Activated T-helper 2 cell treated with anti-CD3 and anti-CD28 coated beads, Interferon-gamma antibody, Interleukin-2, Interleukin-4, amounts not matched to agents 10 μg/mL and 5 μg/mL and 100 μg/mL, durations not matched to agents 14 hours and 24 hours and 36 hours (primary cell): ENCODE results near the gene BOD1. TPM values are rescaled to one million over a fixed set of nuclear protein-coding genes. Genes with fewer than 3 reads are reported as not detected.

Experiments used
- DNase-seq: peaks from one replicate; pipeline ENCODE4 v3.0.0; 2021; ENCODE audit warnings: low spot score
- H3K27ac Mint-ChIP-seq: one replicate; pipeline ENCODE4 v1.8.0; 2021; ENCODE audit warnings: mixed read lengths
- H3K27me3 Mint-ChIP-seq: one replicate; pipeline ENCODE4 v1.8.0; 2021; ENCODE audit warnings: low read depth, mixed read lengths
- H3K36me3 Mint-ChIP-seq: one replicate; pipeline ENCODE4 v1.8.0; 2021; ENCODE audit warnings: low read depth, mixed read lengths
- H3K4me1 Mint-ChIP-seq: one replicate; pipeline ENCODE4 v1.8.0; 2021; ENCODE audit warnings: low read depth, mixed read lengths
- H3K4me3 Mint-ChIP-seq: one replicate; pipeline ENCODE4 v1.8.0; 2021; ENCODE audit warnings: low read depth, mild to moderate bottlenecking, moderate library complexity, mixed read lengths
- H3K9me3 Mint-ChIP-seq: one replicate; pipeline ENCODE4 v1.8.0; 2021; ENCODE audit warnings: mixed read lengths
- intact Hi-C: fragments of 100-400 bp; cut with micrococcal nuclease; formaldehyde crosslinking; loops from one replicate; pipeline ENCODE4 v1.15.1; 2023
- total RNA-seq: library from RNA; stranded (reverse); gene quantifications from 2 replicates; pipeline ENCODE4 v1.2.3, GENCODE V29; 2022

Gene BOD1
- total RNA-seq, 1 donor from 2014 or later: 32.3 TPM

GRCh38 chr5:173646692-173647091 lies 30.2 kb upstream of the BOD1 start:
- H3K27me3 Mint-ChIP-seq: peaks cover 2% of the 10 kb centered on the region
- no peaks in the 10 kb centered on the region for H3K9me3 Mint-ChIP-seq
- H3K36me3 Mint-ChIP-seq: no peaks in the 10 kb centered on the region
- no peak overlapping the region for H3K4me3 Mint-ChIP-seq
- DNase-seq: no peak
- H3K4me1 Mint-ChIP-seq: no peaks in the 10 kb centered on the region
- intact Hi-C loops: no loop called here
- H3K27ac Mint-ChIP-seq: no peak overlapping the region

GRCh38 chr5:173645890-173646574 lies 29.6 kb upstream of the BOD1 start:
- H3K4me3 Mint-ChIP-seq: no peak overlapping the region
- H3K27ac Mint-ChIP-seq: no peak overlapping the region
- intact Hi-C loops: no loop called here
- no peaks in the 10 kb centered on the region for H3K9me3 Mint-ChIP-seq
- no peaks in the 10 kb centered on the region for H3K4me1 Mint-ChIP-seq
- H3K27me3 Mint-ChIP-seq: no peaks in the 10 kb centered on the region
- no peaks in the 10 kb centered on the region for H3K36me3 Mint-ChIP-seq
- DNase-seq: no peak

GRCh38 chr5:173645437-173645807 lies 29.0 kb upstream of the BOD1 start:
- no peak overlapping the region for H3K4me3 Mint-ChIP-seq
- DNase-seq: no peak
- H3K4me1 Mint-ChIP-seq: no peaks in the 10 kb centered on the region
- no peaks in the 10 kb centered on the region for H3K36me3 Mint-ChIP-seq
- no peaks in the 10 kb centered on the region for H3K9me3 Mint-ChIP-seq
- intact Hi-C loops: no loop called here
- H3K27me3 Mint-ChIP-seq: no peaks in the 10 kb centered on the region
- no peak overlapping the region for H3K27ac Mint-ChIP-seq

GRCh38 chr5:173644673-173645436 lies 28.4 kb upstream of the BOD1 start:
- Mint-ChIP-seq H3K4me3 (no peak overlapping the region), H3K9me3 (no peaks in the 10 kb centered on the region), H3K27me3 (no peaks in the 10 kb centered on the region)

GRCh38 chr5:173643964-173644363 lies 27.5 kb upstream of the BOD1 start:
- no peak for DNase-seq
- Mint-ChIP-seq H3K27me3 (peaks cover under 1% of the 10 kb centered on the region), H3K36me3 (no peaks in the 10 kb centered on the region), H3K4me3 (no peak overlapping the region), H3K9me3 (no peaks in the 10 kb centered on the region), H3K4me1 (no peaks in the 10 kb centered on the region), H3K27ac (no peak overlapping the region)
- intact Hi-C loops: no loop called here

More at GRCh38 chr5:173644673-173645436, 28.4 kb upstream of the BOD1 start:
- intact Hi-C loops: no loop called here
- no peak for DNase-seq
- Mint-ChIP-seq H3K27ac (no peak overlapping the region), H3K4me1 (no peaks in the 10 kb centered on the region), H3K36me3 (no peaks in the 10 kb centered on the region)

GRCh38 chr5:173642895-173643481 lies 26.5 kb upstream of the BOD1 start:
- Mint-ChIP-seq H3K27ac (no peak overlapping the region), H3K27me3 (peaks cover 1% of the 10 kb centered on the region), H3K36me3 (no peaks in the 10 kb centered on the region), H3K4me3 (no peak overlapping the region), H3K9me3 (no peaks in the 10 kb centered on the region), H3K4me1 (peaks cover 3% of the 10 kb centered on the region)
- DNase-seq: no peak
- intact Hi-C loops: no loop called here

GRCh38 chr5:173642191-173642816 lies 25.9 kb upstream of the BOD1 start:
- no peaks in the 10 kb centered on the region for H3K36me3 Mint-ChIP-seq

GRCh38 chr5:173640156-173640804 lies 23.8 kb upstream of the BOD1 start:
- no peak for DNase-seq
- H3K4me3 Mint-ChIP-seq: no peak overlapping the region
- H3K9me3 Mint-ChIP-seq: no peaks in the 10 kb centered on the region
- H3K4me1 Mint-ChIP-seq: peaks cover 10% of the 10 kb centered on the region
- peaks cover 1% of the 10 kb centered on the region for H3K27me3 Mint-ChIP-seq
- H3K36me3 Mint-ChIP-seq: no peaks in the 10 kb centered on the region
- no peak overlapping the region for H3K27ac Mint-ChIP-seq
- intact Hi-C loops: no loop called here

More at GRCh38 chr5:173642191-173642816, 25.9 kb upstream of the BOD1 start:
- Mint-ChIP-seq H3K27ac (no peak overlapping the region), H3K4me3 (no peak overlapping the region), H3K4me1 (peaks cover 7% of the 10 kb centered on the region), H3K27me3 (peaks cover 1% of the 10 kb centered on the region), H3K9me3 (no peaks in the 10 kb centered on the region)
- DNase-seq: no peak
- intact Hi-C loops: no loop called here

GRCh38 chr5:173638126-173639040 lies 21.9 kb upstream of the BOD1 start:
- DNase-seq: no peak
- Mint-ChIP-seq H3K4me3 (peak overlapping the region; percentile 8), H3K4me1 (peaks cover 10% of the 10 kb centered on the region), H3K27ac (no peak overlapping the region), H3K36me3 (no peaks in the 10 kb centered on the region), H3K9me3 (no peaks in the 10 kb centered on the region), H3K27me3 (peaks cover 1% of the 10 kb centered on the region)
- intact Hi-C loops: no loop called here

GRCh38 chr5:173637340-173637739 lies 20.9 kb upstream of the BOD1 start:
- Mint-ChIP-seq H3K27me3 (peaks cover 3% of the 10 kb centered on the region), H3K27ac (peak overlapping the region; percentile 48), H3K9me3 (no peaks in the 10 kb centered on the region), H3K4me1 (peaks cover 10% of the 10 kb centered on the region), H3K36me3 (no peaks in the 10 kb centered on the region), H3K4me3 (no peak overlapping the region)
- intact Hi-C loops: loop anchor here (1.0 kb wide), 1 partner anchor 21 kb away; the partner anchor contains the start of gene BOD1
- no peak for DNase-seq

- no peak for DNase-seq
- H3K9me3 Mint-ChIP-seq: no peaks in the 10 kb centered on the region
- no peaks in the 10 kb centered on the region for H3K36me3 Mint-ChIP-seq
- H3K4me1 Mint-ChIP-seq: peaks cover 10% of the 10 kb centered on the region
- no peak overlapping the region for H3K27ac Mint-ChIP-seq
- H3K4me3 Mint-ChIP-seq: no peak overlapping the region
- intact Hi-C loops: no loop called here
- peaks cover 7% of the 10 kb centered on the region for H3K27me3 Mint-ChIP-seq
Observed at GRCh38 chr5:173634465-173634983, 18.1 kb upstream of the BOD1 start.
